GM19452 (cell line): Measurements from ENCODE around the gene ADGRL2.

Experiments
- ATAC-seq: cut with Tn5 transposase; IDR thresholded peaks from one replicate; pipeline ENCODE4 v1.9.1; 2021; ENCODE audit not compliant: unreplicated experiment

The ADGRL2 gene

DNA sequence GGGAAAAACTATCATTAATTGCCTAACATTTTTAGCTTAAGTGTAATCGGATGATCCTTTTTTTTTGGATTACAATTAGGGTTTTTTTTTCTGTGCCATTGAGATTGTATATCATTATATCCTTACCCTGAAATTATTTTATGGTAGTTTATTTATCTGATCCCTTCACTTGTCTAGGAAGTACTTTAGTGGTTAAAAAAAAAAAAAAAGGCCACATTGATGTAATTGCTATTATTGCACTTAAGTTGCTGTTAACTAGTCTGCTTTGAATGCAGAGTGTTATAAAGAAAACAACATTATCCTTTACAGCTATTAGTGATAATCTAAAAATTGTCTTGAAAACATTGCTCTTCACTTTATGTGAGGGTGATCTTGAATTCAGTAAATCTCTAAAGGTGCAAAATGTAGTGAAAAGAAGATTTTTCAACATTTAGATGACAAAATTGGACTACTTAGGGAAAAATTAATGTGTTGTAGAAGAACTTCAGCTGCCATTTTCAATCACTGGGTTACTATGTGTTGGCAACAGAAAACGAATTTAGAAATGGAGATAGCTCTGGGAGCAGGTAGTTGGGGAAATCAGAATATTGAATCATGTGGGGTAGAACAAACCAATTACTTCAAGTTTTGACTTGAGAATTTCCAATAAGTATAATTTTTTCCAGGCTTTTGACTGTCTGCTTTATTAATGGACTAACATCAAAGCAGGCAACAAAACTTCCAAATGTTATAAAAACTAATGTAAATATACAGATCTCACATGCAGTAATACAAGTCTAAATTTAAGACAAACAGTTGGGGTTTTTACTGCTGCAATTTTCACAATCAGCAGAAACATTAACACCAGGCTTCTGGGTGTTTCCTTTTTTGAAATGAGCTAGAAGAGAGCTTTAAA, 5.0 kb downstream of the ADGRL2 start:
- no peak for ATAC-seq

DNA sequence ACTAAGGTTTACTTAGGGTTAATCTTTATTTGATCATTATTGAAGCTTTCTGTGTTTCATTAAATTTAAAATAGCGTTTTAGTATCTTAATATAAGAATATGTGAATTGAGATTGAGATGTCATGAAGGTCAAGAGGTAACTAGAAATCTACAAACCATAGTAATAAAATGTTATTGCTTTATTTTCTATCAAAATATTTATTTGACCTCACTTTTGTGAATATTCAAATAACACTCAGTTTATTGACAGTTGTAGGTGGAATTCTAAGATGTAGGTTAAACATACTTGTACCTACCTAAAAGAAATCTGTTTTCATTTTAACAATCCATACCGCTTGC, 5.7 kb downstream of the ADGRL2 start:
- ATAC-seq, result no peak

DNA sequence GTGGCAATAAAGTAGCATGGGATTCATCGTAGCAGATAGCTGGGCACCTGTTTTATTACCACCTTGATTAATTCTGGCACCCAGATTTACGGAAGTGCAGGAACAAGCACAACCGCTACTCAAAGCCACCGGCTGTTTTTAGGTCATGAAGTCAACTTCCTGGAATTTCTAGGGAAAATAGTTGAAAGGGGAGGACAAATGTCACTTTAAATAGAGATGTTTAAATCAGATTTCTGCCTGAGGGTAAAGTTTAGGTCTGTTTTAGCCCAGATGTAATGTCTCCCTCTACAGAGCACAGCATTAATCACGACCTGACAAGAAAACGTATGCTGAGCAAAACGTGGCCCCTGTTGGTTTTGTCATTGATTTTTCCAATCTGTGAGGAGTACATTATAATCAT, 8.0 kb downstream of the ADGRL2 start:
- ATAC-seq, result no peak

DNA sequence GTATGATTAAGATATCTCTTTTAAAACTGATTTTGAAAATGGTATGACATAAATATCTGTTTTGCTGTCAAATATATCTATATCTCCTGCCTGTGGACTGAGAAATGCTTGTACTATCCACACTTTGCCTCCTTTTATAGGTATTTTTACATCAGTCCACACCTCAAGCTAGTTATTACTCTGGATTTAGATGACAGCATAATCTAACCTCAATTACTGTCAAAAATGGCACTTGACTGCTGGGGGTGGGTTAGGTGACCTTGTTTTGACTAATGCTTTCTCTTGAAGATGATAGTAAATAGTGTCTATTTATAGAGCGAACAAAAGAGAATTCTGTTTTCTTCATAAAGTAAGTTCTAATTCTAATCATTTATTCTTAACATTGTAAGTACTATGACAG, 9.1 kb downstream of the ADGRL2 start:
- ATAC-seq, result no peak

DNA sequence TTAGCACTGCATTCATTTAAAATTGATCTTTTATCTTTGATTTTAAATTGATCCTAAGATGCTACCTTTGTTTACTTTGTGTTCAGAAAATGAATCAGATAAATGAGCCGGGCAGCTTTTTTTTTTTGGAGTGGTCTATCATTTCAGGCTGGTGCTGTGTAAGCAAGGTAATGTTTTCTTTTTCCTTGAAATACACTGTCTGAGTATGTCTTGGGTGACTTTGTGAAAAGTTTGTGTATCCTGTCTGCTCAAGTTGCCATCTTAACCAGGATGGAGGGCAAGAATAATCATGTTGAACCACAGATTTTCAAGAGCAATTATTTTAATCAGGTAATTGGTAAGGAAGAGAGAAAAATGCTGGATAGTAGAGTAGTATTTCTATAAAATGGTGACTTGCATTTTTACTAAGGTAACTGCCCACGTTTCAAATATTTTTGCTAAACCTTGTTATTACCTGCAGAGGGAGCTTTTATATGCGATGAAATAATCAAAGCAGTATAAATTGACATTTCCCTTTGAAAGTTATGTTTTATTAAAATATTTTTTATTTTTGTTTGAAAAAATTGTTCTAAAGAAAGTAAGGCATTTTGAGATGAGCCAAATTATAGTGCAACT, 11.1 kb downstream of the ADGRL2 start:
- ATAC-seq, result no peak

DNA sequence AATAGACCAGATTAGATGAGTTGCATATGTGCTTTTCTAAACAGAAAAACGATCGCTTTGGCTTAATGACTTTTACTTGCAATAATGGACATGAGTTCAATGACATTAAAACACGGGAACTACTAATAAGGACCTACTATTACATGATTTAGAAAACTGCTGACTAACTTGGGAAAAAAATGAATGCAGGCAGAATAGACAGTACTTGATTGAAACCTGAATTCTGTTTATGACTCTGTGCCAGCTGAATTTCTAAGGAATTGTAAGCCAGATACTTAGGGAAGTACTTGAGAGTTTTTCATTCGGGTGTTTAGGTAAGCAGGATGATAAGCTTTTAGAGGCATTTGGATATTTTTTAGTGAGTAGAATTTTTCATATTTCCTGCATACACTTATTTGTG, 12.0 kb downstream of the ADGRL2 start:
- no peak for ATAC-seq

DNA sequence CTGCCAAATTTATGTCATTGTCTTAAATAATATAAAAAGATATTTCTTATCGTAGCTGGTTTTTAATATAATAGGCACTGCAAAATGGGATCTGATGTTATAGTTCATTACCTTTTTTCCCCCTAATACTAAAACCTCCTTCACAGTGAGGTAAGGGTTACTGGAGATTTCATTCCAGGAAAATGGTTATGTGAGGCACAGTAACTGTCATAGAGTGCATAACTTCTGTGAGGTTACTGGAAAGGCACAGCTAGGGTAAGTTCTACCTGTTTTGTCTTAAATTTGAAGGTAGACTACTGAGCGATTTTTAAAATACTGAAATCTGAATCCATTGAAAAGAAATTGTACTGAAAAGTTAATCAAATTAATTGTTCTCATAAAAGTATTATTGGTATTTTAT, 13.0 kb downstream of the ADGRL2 start:
- no peak for ATAC-seq

DNA sequence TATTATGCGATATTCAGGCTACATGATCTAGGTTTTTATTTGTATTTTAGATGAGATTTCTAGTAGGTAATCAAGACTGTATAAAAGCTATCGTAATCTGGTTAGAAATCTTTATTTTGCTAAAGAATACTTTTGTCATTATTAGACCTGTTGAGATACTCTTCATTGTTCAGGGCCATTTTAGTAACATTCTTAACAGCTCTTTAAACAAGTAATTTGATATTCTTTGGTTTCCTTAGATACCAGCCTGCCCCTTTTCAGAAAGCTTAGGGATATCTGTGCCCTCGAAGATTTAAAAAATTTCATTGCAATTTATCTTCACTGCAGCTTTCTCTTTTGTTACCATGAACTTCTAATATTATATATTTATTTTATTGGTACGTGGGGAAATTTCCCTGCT, 18.9 kb downstream of the ADGRL2 start:
- no peak for ATAC-seq

DNA sequence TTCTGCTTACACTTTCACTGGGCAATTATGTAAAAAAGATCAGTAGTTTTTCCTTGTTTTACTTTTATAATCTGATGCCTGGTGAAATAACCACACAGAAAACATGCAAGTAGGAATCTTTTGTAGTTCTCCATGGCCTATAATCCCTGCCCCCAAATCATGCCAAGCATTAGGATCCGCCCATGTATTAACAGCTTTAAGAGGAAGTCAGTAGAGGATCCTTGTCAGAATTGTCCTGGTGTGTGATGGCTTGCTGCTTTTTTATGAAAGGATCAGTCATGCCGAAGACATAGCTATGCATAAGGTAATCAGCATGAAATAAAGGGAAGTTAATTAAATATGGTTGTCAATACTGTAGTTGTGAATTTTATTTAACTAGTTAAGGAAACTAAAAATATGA, 20.0 kb downstream of the ADGRL2 start:
- no peak for ATAC-seq

DNA sequence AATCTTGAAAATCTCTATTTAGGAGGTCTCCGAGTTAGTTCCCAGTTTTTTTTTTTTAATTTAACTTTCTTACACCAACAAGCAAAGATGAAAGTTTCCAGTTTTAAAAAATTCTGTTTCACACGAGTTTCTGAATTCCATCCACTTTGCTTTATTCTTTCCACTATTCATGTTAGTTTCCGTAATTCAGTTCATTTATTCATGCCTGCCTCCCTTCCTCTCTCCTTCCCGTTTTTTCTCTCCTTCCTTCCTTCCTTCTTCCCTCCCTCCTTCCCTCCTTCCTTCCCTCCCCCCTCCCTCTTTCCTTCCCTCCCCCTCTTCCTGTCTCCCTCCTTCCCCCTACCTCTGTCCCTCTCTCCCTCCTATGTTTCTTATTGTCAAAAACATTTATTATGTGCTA, 22.3 kb downstream of the ADGRL2 start:
- ATAC-seq, result no peak

DNA sequence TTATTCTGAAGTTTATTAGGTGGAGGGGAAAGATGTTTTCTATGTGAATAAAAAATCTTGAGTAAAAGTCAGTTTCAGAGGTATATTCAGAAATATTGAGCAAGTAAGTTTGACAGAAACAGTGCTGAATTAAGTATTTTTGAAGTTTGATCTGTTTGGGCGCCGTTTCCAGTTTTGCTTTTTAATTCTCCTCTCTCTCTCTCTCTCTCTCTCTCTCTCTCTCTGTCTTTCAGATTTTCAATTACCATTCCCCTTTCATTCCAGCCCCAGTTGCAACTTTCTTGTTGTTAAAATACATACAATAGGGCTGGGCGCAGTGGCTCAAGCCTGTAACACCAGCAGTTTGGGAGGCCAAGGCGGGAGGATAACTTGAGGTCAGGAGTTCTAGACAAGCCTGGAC, 24.0 kb downstream of the ADGRL2 start:
- no peak for ATAC-seq

DNA sequence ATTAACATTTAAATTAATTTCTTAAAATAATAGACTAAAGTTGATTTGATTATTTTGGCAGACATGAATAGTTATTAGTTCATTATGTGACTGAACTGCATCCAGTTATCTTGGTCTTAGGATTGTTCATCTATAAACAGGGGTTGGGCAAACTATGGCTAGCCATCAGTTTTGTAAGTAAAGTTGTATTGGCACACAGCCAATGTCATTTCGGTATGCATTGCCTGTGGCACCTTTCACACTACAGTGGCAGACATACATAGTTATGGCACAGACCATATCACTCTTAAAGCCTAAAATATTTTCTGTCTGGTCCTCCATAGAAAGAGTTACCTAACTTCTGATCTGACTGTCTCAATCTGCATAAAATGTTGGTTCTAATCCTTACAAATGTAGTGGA, 27.2 kb downstream of the ADGRL2 start:
- no peak for ATAC-seq

DNA sequence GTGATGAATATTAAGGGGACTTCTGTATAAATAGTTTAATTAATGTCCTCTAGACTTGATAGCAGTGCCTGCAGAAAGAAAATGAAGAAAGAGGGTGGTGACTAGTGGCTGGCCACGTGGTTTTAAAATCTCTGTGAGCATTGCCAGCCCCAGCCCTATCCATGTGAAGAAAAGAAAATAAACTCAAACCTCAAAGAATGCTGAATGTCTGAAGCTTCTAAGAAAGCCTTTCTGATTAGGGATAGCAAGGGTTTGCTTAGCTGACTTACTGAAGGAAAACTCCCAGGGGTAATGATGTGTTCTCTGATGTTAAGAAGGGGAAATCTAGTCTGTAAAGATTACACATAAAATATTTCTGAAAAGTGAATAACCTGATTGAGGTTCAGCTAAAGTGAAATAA, 31.8 kb downstream of the ADGRL2 start:
- ATAC-seq, result no peak

DNA sequence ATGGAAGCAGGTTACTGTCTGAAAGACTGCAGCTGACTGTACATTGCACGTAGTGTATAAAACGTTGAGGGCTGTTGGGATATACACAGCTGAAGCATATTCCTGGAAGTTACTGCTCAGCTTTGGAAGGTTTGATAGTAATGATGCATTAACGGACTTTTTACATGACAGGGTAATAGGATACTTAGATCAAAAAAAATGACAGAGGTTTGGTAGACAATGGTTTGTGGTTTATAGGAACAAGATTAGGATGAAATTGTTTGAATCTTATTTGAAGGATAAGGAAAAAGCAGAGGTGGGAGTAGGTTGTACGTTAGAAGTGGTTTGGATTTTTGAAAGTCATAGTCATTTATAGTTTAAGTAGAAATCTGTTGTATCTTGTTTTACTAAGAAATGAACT, 33.0 kb downstream of the ADGRL2 start:
- ATAC-seq, result no peak

DNA sequence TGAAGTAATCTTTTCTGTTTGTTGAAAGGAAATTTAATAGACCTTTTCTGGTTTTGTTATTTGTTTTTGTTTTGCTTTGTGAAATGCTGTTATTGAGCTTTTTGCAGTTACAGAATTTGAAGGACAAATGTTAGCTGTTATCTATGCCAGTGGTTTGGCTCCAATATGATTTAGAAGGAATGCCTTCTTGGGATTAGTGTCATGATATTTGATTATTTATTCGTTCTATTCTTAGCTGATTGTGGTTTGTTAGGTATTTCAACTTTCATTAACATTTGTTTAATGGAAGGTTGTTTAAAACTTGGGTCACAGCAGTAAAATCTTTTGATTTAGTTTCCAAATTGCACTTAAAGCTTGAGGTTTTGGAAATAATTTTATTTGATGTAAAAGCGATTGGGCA, 33.5 kb downstream of the ADGRL2 start:
- ATAC-seq, result no peak

DNA sequence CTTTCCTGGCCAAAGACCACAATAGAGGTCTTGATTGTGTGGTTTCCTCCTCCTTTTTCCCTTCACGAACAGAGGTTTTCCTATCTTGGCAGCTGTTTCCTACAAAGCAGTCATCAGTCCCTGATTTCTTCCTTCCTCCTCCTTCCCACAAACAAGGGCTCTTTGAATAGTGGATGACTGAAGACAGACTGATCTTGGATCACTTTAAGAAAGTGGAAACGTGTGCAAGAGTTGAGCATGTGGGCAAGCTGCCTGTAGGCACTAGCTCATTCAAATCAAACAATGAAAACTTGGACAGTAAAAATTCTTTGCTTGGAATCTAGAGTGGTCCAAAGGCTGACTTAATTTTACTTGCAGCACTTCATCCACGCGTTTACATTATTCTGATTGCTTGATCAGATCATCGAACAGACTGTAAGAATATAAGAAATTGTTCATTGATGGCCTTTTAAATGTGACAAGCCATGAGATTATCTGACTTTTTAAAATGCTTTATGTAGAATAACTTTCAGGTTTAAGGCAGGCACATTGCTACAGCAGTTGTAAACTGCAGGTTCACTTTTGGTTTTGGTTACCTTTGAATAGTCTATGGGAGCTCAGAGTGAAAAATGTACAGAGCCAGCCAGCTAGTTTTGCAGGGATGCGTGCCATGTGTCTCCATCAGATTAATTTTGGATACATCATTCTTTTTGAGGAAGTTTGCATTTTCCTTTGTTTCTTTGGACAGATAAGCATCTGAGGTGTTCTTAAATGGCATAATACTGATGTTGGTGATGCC, 34.4 kb downstream of the ADGRL2 start:
- no peak for ATAC-seq

DNA sequence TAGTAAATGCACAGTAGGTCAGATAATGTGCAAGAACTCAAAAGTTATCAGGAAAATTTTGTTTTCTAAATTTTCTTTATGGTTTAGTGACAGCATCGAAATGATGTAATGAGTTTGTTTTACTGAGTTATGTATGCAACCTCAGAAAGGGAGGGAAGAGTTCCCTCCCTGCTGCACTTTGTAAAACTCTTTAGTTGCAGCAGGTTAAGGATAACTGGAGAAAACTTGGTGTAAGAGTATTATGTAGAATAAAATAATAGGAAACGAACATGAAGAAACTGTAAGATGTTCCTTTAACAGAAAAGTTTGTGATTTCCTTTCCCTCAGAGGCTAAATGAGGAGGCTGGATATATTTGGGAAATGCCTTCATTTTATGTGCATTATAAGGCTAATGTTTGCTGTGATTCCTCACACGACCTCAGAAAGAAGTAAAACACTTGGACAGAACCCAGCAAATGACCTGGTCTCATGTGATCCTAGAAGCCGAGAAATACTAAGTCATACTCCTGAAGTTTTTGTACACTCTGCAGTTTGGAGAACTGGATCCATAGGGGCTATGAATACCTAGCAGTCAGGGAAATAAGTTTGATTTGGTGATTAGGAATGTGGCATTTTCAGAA, 35.4 kb downstream of the ADGRL2 start:
- ATAC-seq, result no peak

DNA sequence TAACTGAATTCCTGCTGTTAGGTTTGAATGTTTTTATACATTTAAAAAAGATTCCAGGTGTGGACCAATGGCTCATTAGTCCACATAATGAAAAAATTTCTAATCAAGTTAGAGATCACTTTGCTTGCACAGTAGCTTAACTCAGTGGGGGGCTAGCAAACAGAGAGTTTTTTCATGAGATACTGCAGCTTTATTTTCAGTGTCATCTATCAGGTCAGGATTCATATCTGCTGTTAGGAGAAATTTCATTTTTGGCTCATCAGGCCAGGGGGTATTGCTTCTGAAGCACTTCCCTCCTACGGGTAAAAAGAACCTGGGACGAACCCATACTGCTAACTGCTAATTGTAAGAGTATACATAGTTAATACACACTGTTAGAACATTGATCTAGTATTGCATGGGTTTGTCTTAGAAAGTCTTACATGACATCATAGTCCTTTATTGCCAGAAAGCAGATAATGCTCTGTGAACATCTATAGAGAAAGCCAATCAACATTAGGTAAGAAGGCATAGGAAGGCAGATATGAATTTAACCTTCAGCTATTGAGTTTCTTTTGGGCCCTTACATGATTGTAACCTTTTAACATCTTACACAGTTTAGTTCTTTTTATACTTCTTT, 38.0 kb downstream of the ADGRL2 start:
- no peak for ATAC-seq

DNA sequence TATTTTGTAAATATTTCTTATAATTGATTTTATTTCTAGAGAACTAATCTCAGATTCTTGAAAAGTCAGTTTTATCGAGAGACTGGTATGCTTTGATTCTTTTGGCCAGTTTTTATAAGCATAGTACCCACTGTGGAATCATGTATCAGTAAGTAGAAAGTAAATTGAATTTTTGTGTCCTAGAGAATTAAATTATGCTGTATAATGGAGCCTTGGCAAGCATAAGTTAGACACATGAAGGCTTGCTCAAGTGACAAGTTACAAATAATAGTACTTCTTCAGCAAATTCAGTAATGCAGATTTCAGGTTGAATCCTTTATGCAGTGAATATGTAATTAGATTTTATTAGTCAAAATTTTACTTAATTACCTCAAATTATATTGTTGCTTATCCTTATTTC, 40.1 kb downstream of the ADGRL2 start:
- ATAC-seq, result no peak

DNA sequence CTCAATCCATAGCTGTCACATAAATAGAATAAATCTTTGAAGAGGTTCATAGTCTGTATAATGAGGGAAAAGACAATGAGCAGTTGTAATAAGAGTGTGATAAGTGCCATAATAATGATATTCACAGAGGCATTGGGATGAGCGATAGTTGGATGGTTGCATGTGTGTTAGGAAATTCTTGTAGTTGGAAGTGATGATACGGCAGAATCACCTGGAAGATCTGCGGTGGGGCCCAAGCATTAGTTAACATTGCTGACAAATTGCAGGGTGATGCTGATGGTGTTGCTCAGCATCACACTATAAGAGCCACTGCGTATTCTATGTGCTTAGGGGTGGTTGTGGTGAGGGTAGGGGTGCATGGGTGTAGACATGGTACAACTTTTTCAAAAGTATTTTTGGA, 41.1 kb downstream of the ADGRL2 start:
- ATAC-seq, result no peak

DNA sequence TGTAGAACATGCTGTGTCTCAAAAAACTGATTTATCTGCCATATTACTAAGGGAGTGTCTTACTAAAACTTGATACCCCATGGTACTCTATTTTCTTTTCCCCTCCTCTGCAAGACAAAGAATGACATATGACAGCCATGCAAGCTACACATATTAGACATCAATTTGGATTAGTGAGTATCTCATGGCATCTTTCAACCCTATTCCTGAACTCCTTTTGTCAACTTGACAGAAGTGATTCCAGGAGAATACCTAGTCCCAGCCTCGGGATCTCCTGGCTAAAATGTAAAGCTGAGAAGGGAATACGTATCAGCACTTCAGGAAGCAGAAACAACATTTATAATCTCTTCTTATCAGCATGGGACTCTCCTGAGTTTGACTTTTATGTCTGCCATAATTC, 43.7 kb downstream of the ADGRL2 start:
- no peak for ATAC-seq
